ENCODE data around the gene SRSF4. TPM values are rescaled to one million over a fixed set of nuclear protein-coding genes. Genes with fewer than 3 reads are reported as not detected.

The SRSF4 gene
- total RNA-seq, 6 donors from 2014 or later: 47.6 to 117 (median 74.0) TPM

DNA sequence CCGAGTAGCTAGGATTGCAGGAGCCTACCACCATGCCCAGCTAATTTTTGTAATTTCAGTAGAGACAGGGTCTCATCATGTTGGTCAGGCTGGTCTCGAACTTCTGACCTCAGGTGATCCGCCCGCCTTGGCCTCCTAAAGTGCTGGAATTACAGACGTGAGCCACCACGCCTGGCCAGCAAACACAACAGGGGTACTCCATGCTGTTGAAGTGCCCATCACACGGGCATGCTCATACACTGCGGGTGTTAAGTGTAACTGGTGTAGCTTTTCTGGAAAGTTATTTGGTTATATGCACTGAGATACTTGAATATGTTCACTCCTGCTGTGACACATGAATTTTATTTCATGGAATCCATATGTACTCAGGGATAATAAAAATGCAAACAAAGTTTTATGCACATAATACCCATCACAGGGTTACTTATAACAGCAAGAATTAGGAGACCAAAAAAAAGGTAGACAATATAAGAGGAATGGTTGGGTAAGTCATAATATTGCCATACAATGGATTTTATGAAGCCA lies 9.2 kb downstream of the SRSF4 start:
- Histone ChIP-seq H3K9me3 (no peaks in the 10 kb centered on the region), H3K4me1 (peaks cover 37 to 66% (median 56%) of the 10 kb centered on the region in 4 donors), H3K36me3 (peaks cover 0 to 15% (median 3%) of the 10 kb centered on the region in 4 donors), H3K27me3 (no peaks in the 10 kb centered on the region), H3K27ac (no peak overlapping the region), H3K4me3 (no peak overlapping the region)
- no peak for DNase-seq
- TF ChIP-seq POLR2AphosphoS5 (IDR thresholded peaks at IDR 0.05) (no peak), POLR2A (IDR thresholded peaks at IDR 0.05) (no peak), EP300 (IDR thresholded peaks at IDR 0.05) (no peak)
- TF ChIP-seq, protein P1, sequence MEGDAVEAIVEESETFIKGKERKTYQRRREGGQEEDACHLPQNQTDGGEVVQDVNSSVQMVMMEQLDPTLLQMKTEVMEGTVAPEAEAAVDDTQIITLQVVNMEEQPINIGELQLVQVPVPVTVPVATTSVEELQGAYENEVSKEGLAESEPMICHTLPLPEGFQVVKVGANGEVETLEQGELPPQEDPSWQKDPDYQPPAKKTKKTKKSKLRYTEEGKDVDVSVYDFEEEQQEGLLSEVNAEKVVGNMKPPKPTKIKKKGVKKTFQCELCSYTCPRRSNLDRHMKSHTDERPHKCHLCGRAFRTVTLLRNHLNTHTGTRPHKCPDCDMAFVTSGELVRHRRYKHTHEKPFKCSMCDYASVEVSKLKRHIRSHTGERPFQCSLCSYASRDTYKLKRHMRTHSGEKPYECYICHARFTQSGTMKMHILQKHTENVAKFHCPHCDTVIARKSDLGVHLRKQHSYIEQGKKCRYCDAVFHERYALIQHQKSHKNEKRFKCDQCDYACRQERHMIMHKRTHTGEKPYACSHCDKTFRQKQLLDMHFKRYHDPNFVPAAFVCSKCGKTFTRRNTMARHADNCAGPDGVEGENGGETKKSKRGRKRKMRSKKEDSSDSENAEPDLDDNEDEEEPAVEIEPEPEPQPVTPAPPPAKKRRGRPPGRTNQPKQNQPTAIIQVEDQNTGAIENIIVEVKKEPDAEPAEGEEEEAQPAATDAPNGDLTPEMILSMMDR (IDR thresholded peaks at IDR 0.05): no peak
- WGBS, 2 donors: 73 to 92% methylated on average over 7 to 8 of the region's 8 CpGs
- ATAC-seq (ENCODE audit: low FRiP score in 2 of 2): no peak

DNA sequence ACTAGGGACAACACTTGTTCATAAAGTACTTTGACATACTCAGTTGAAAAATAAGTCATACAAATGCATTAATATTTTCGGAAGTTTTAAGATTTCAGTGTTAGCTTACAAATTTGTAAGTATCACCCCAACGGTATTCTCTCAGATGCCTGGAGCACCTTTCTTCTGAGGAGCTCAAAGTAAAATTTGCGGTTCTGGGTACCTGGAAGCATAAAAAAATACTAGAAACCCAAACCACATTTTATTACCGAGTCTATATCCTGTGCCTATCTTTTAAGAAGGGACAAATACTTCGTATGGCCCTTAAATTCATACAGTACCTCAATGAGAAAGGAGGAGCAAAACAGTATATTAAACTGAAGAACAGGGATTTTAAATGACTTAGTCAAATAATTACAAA lies 10.2 kb downstream of the SRSF4 start:
- H3K27ac ChIP-seq: no peak overlapping the region
- H3K9me3 ChIP-seq: no peaks in the 10 kb centered on the region
- no peak for TF ChIP-seq POLR2AphosphoS5 (IDR thresholded peaks at IDR 0.05)
- peaks cover 29 to 68% (median 51%) of the 10 kb centered on the region in 4 donors for H3K4me1 ChIP-seq
- DNase-seq: no peak
- 85 to 89% methylated on average over 5 of the region's 5 CpGs for WGBS, 2 donors
- ATAC-seq (ENCODE audit: low FRiP score in 2 of 2): no peak
- H3K4me3 ChIP-seq: no peak overlapping the region
- no peaks in the 10 kb centered on the region for H3K27me3 ChIP-seq
- peaks cover 0 to 25% (median 8%) of the 10 kb centered on the region in 4 donors for H3K36me3 ChIP-seq

GRCh38 chr1:29171089-29171488 lies 10.6 kb downstream of the SRSF4 start:
- ATAC-seq (ENCODE audit: low FRiP score in 2 of 2): no peak
- Histone ChIP-seq H3K4me1 (peaks cover 29 to 68% (median 50%) of the 10 kb centered on the region in 4 donors), H3K27ac (no peak overlapping the region), H3K36me3 (peaks cover 0 to 29% (median 13%) of the 10 kb centered on the region in 4 donors), H3K27me3 (no peaks in the 10 kb centered on the region), H3K4me3 (no peak overlapping the region), H3K9me3 (no peaks in the 10 kb centered on the region)
- 47 to 50% methylated on average over 3 of the region's 3 CpGs for WGBS, 2 donors
- no peak for DNase-seq
- TF ChIP-seq EP300 (IDR thresholded peaks at IDR 0.05) (no peak), POLR2AphosphoS5 (IDR thresholded peaks at IDR 0.05) (no peak), POLR2A (IDR thresholded peaks at IDR 0.05) (no peak)
- TF ChIP-seq, protein P1 (IDR thresholded peaks at IDR 0.05): no peak

GRCh38 chr1:29169976-29170375 lies 11.7 kb downstream of the SRSF4 start:
- Histone ChIP-seq H3K9me3 (no peaks in the 10 kb centered on the region), H3K4me3 (no peak overlapping the region), H3K27ac (no peak overlapping the region), H3K36me3 (peaks cover 4 to 40% (median 22%) of the 10 kb centered on the region in 4 donors), H3K27me3 (no peaks in the 10 kb centered on the region), H3K4me1 (peaks cover 25 to 65% (median 46%) of the 10 kb centered on the region in 4 donors)
- TF ChIP-seq, protein P1 (IDR thresholded peaks at IDR 0.05): no peak
- TF ChIP-seq EP300 (IDR thresholded peaks at IDR 0.05) (no peak), POLR2A (IDR thresholded peaks at IDR 0.05) (no peak), POLR2AphosphoS5 (IDR thresholded peaks at IDR 0.05) (no peak)
- DNase-seq (no peak), ATAC-seq (ENCODE audit: low FRiP score in 2 of 2) (no peak)
- WGBS, 2 donors: 60 to 64% methylated on average over 3 of the region's 3 CpGs

GRCh38 chr1:29167904-29168303 lies 13.8 kb downstream of the SRSF4 start:
- no peak for DNase-seq
- Histone ChIP-seq H3K36me3 (peaks cover 4 to 51% (median 24%) of the 10 kb centered on the region in 4 donors), H3K9me3 (no peaks in the 10 kb centered on the region), H3K27me3 (no peaks in the 10 kb centered on the region), H3K4me3 (no peak overlapping the region), H3K27ac (no peak overlapping the region), H3K4me1 (peaks cover 25 to 61% (median 43%) of the 10 kb centered on the region in 4 donors)
- TF ChIP-seq EP300 (IDR thresholded peaks at IDR 0.05) (no peak), POLR2AphosphoS5 (IDR thresholded peaks at IDR 0.05) (no peak), POLR2A (IDR thresholded peaks at IDR 0.05) (no peak)
- TF ChIP-seq, protein P1 (IDR thresholded peaks at IDR 0.05): no peak
- 98 to 99% methylated on average over 9 of the region's 9 CpGs for WGBS, 2 donors
- ATAC-seq (ENCODE audit: low FRiP score in 2 of 2): no peak

Data from upper lobe of left lung (tissue), 6 donors.